Endothelial cell (in vitro differentiated cells): ENCODE results near the gene MORF4L1. TPM values are rescaled to one million over a fixed set of nuclear protein-coding genes. Genes with fewer than 3 reads are reported as not detected.
"Not testable (repeated sequence)": the region's sequence is repeated elsewhere in the genome, so short reads cannot be mapped to it uniquely, and the experiment has no call there.

Experiments
- DNase-seq: peaks from one replicate; pipeline ENCODE4 v3.0.0; 2021; ENCODE audit warnings: low spot score
- H3K27ac Mint-ChIP-seq: one replicate; pipeline ENCODE4 v1.8.0; 2021; ENCODE audit warnings: mixed read lengths, inconsistent platforms; ENCODE audit not compliant: unreplicated experiment
- H3K27me3 Mint-ChIP-seq: one replicate; pipeline ENCODE4 v1.8.0; 2021; ENCODE audit warnings: mild to moderate bottlenecking, moderate library complexity, mixed read lengths, inconsistent platforms; ENCODE audit not compliant: unreplicated experiment
- H3K36me3 Mint-ChIP-seq: one replicate; pipeline ENCODE4 v1.8.0; 2021; ENCODE audit warnings: mild to moderate bottlenecking, low read depth, mixed read lengths, inconsistent platforms; ENCODE audit not compliant: unreplicated experiment
- H3K4me1 Mint-ChIP-seq: one replicate; pipeline ENCODE4 v1.8.0; 2021; ENCODE audit warnings: mild to moderate bottlenecking, mixed read lengths, inconsistent platforms; ENCODE audit not compliant: unreplicated experiment
- H3K4me3 Mint-ChIP-seq: one replicate; pipeline ENCODE4 v1.8.0; 2021; ENCODE audit warnings: mild to moderate bottlenecking, mixed read lengths, inconsistent platforms; ENCODE audit not compliant: unreplicated experiment
- H3K9me3 Mint-ChIP-seq: one replicate; pipeline ENCODE4 v1.8.0; 2021; ENCODE audit warnings: mixed read lengths, inconsistent platforms; ENCODE audit not compliant: unreplicated experiment
- total RNA-seq: library from RNA; stranded (reverse); fragmentation: NEBNext Ultra II Directional; extraction: Animal tissue kit (Norgen Biotek cat#: 25700); gene quantifications from one replicate; pipeline ENCODE4 v1.2.1, GENCODE V29; 2021; ENCODE audit not compliant: unreplicated experiment
- TF ChIP-seq, protein P1 (sequence below): fragments of 200-600 bp; sonication (generic); IDR thresholded peaks from one replicate; pipeline ENCODE4 v1.5.0; 2021; ENCODE audit warnings: antibody characterized with exemption; ENCODE audit not compliant: unreplicated experiment

The MORF4L1 gene
- total RNA-seq, 1 donor from 2014 or later, result 347 TPM

DNA sequence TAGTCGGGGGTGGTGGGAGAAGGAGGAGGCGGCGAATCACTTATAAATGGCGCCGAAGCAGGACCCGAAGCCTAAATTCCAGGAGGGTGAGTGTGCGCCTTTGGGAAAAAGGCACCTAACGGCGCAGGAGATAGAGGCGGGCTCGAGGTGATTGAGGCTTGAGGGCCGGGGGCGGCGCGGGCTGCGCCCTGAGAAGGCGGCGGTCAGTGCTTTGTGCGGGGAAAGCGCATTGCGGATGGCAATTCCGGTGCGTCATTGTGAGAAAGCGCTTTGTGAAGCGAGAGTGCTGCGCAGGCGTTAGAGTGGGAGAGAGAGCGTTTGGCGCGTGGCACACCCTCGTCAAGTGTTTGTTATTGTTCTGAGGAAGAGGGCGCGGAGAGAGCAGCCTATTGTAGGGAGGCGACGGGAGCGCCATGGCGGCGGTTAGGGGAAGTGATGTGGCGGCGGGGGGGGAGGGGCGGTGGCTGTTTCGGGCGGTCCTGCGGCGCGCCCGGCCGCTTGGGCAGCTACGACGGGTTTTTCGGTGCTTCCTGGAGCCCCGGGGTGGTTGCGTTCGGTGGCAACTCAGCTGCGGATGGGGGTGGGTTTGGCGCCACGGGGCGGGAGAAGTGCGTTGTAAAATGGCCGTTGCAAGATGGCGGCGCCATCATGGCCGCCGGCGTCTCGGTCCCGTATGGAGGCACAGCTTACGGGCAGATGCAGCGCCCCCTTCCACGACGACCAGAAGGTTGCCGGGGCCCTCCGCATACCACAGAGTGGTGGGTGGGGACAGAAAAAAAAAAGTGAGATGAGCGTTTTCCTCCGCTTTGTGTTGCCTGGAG lies 492 bp downstream of the MORF4L1 start:
- H3K4me1 Mint-ChIP-seq, result peaks cover 33% of the 10 kb centered on the region
- peaks cover 12% of the 10 kb centered on the region for H3K36me3 Mint-ChIP-seq
- peak overlapping the region; percentile 99 for H3K4me3 Mint-ChIP-seq
- H3K27ac Mint-ChIP-seq, result peak overlapping the region; percentile 100
- TF ChIP-seq, protein P1, sequence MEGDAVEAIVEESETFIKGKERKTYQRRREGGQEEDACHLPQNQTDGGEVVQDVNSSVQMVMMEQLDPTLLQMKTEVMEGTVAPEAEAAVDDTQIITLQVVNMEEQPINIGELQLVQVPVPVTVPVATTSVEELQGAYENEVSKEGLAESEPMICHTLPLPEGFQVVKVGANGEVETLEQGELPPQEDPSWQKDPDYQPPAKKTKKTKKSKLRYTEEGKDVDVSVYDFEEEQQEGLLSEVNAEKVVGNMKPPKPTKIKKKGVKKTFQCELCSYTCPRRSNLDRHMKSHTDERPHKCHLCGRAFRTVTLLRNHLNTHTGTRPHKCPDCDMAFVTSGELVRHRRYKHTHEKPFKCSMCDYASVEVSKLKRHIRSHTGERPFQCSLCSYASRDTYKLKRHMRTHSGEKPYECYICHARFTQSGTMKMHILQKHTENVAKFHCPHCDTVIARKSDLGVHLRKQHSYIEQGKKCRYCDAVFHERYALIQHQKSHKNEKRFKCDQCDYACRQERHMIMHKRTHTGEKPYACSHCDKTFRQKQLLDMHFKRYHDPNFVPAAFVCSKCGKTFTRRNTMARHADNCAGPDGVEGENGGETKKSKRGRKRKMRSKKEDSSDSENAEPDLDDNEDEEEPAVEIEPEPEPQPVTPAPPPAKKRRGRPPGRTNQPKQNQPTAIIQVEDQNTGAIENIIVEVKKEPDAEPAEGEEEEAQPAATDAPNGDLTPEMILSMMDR, result no peak
- DNase-seq, result peak; percentile 88
- H3K9me3 Mint-ChIP-seq, result no peaks in the 10 kb centered on the region
- H3K27me3 Mint-ChIP-seq, result peaks cover 25% of the 10 kb centered on the region

DNA sequence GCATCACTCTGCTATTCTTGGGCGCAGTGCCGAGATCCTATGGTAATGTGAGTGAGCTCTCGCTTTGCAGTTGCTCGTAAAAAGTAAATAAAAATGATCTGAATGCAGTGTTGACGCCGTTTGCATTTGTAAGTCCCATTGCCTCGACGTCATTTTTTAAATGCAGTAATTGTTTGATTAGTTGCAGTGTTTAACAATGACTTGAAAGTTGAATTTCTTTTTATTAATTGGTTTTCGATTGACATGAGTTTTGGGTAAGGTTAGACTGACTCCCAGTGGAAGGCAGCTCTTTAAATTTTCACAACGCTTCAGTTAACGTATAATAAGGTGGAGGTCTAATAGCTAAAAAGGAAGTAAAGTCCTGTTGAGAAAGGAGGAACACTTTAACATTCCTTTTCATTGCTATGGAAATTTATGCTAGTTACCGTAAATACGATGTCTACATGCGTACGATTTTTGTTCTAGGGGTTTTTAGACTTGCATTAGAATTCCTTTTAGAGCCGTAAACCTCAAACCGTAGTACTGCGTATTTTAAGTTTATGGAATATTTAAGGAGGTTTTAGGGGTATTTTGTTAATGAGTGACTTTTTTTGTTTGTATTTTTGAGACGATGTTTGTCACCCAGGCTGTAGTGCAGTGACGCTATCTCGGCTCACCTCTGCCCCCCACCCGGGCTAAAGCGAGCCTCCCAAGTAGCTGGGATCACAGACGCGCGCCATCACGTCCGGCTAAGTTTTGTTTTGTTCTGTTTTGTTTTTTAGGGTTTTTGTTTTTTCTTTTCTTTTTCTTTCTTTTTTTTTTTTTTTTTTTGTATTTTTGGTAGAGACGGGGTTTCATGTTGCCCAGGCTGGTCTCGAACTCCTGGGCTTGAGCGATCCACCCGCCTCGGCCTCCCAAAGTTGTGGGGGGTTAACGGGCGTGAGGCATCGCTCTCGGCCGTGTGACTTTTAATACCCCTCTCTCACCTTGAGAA lies 1.4 kb downstream of the MORF4L1 start:
- DNase-seq, result no peak
- H3K9me3 Mint-ChIP-seq, result no peaks in the 10 kb centered on the region
- peak overlapping the region; percentile 99 for H3K4me3 Mint-ChIP-seq
- peaks cover 25% of the 10 kb centered on the region for H3K27me3 Mint-ChIP-seq
- peaks cover 12% of the 10 kb centered on the region for H3K36me3 Mint-ChIP-seq
- peak overlapping the region; percentile 100 for H3K27ac Mint-ChIP-seq
- peaks cover 37% of the 10 kb centered on the region for H3K4me1 Mint-ChIP-seq
- TF ChIP-seq, protein P1, result no peak

DNA sequence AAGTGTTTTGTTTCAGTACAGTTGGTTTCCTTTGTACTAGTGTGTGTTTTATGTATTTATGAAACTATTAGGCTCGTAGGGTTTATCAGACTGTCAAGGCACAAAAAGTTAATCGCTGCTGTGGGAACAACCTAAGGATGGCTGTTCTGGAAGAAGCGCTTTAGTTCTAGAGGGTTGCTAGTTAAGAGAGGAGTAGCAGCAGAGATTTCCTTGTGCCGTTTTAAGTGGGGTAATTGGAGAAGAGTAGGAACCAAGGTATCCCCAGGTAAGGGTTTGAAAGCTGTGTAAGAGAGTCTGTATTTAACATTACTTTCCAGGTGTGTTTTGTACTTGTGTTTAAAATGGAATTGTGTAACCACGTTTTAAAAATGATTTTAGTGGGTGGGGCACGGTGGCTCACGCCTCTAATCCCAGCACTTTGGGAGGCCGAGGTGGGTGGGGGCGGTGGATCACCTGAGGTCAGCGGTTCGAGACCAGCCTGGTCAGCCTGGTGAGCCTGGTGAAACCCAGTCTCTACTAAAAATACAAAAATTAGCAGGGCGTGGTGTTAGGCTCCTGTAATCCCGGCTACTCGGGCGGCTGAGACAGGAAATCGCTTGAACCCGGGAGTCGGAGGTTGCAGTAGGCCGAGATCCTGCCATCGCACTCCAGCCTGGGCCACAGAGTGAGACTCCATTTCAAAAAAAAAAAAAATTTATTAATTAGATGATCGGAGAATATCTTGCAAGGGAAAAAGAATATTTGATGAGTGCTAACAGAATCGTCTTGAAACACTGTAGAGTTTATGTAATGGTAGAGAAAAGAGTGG lies 2.6 kb downstream of the MORF4L1 start:
- Mint-ChIP-seq H3K27ac (peak overlapping the region; percentile 100), H3K4me1 (peaks cover 37% of the 10 kb centered on the region), H3K36me3 (peaks cover 12% of the 10 kb centered on the region), H3K27me3 (peaks cover 25% of the 10 kb centered on the region), H3K4me3 (peak overlapping the region; percentile 99), H3K9me3 (no peaks in the 10 kb centered on the region)
- TF ChIP-seq, protein P1, result no peak
- DNase-seq, result no peak

DNA sequence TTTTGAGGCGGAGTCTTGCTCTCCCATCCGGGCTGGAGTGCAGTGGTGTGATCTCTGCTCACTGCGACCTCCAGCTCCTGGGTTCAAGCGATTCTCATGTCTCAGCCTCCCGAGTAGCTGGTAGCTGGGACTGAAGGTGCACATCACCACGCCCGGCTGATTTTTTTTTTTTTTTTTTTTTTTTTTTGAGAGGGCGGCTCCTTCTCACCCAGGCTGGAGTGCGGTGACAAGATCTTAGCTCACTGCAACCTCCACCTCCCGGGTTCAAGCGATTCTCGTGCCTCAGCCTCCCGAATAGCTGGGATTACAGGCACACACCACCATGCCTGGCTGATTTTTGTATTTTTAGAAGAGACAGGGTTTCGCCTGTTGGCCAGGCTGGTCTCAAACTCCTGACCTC lies 4.3 kb downstream of the MORF4L1 start:
- not testable (repeated sequence) for DNase-seq, H3K4me3 Mint-ChIP-seq, H3K9me3 Mint-ChIP-seq, H3K36me3 Mint-ChIP-seq, H3K27ac Mint-ChIP-seq
- peaks cover 21% of the 10 kb centered on the region for H3K27me3 Mint-ChIP-seq
- peaks cover 37% of the 10 kb centered on the region for H3K4me1 Mint-ChIP-seq

DNA sequence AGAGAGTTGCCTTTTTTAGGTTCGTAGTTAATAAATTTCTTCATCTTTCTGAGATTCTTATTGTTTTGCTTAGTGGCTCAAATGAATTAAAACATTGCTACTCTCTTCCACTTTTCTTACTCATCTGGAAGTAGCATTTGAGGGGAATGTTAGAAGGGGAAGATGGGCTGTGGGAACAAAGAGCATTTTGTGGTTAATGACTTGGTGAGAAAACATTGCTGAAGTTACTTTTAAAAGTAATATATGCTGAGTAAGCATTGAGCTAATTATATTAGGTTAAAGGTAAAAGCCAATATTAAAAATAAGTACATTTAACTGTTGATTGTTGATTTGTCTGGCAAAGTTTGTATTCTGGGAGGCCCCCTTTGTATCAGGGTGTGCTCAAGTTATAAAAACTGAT lies 5.7 kb downstream of the MORF4L1 start:
- no peak for DNase-seq
- TF ChIP-seq, protein P1, result no peak
- H3K4me1 Mint-ChIP-seq, result peaks cover 33% of the 10 kb centered on the region
- peaks cover 4% of the 10 kb centered on the region for H3K36me3 Mint-ChIP-seq
- peaks cover 10% of the 10 kb centered on the region for H3K27me3 Mint-ChIP-seq
- H3K4me3 Mint-ChIP-seq, result peak overlapping the region; percentile 34
- H3K9me3 Mint-ChIP-seq, result no peaks in the 10 kb centered on the region
- peak overlapping the region; percentile 83 for H3K27ac Mint-ChIP-seq
